GM12878 (cell line): ENCODE measurements around the gene RANBP3. TPM values are rescaled to one million over a fixed set of nuclear protein-coding genes. Genes with fewer than 3 reads are reported as not detected.

Experiments used
- BHLHE40 ChIP-seq, 2 experiments: fragments of 450-650 bp in 1 of 2; IDR thresholded peaks; 2 replicates each; pipeline ENCODE4 v1.6.1; 2011 to 2017; ENCODE audit warnings: low read depth in 2 of 2, borderline replicate concordance in 1 of 2, improper control_type of control experiment in 1 of 2, low read length in 1 of 2, mild to moderate bottlenecking in 1 of 2
- CHD4 ChIP-seq: fragments of 200-600 bp; sonication (generic); IDR thresholded peaks from 2 replicates; pipeline ENCODE4 v1.6.1; 2016; ENCODE audit warnings: mild to moderate bottlenecking
- EED ChIP-seq: sonication (generic); IDR thresholded peaks from 2 replicates; pipeline ENCODE4 v1.6.1; 2016; ENCODE audit warnings: antibody characterized with exemption, low read depth
- EGR1 ChIP-seq, 2 experiments: IDR thresholded peaks; 1 replicate in 1 of 2; 2 replicates in 1 of 2; pipeline ENCODE4 v1.6.1; 2011 to 2012; ENCODE audit warnings: low read depth in 2 of 2, low read length in 2 of 2, borderline replicate concordance in 1 of 2, mild to moderate bottlenecking in 1 of 2, moderate library complexity in 1 of 2
- ESRRA ChIP-seq: IDR thresholded peaks from 2 replicates; pipeline ENCODE4 v1.6.1; 2012; ENCODE audit warnings: mild to moderate bottlenecking, low read length, improper control_type of control experiment
- FOXM1 ChIP-seq: IDR thresholded peaks from 2 replicates; pipeline ENCODE4 v1.6.1; 2012; ENCODE audit warnings: low read depth, mild to moderate bottlenecking, inconsistent platforms, low read length, moderate library complexity
- HCFC1 ChIP-seq: fragments of 150-350 bp; IDR thresholded peaks from 2 replicates; pipeline ENCODE4 v1.6.1; 2014; ENCODE audit warnings: low read length
- IKZF2 ChIP-seq, 2 experiments: fragments of 450-650 bp; IDR thresholded peaks; 2 replicates each; pipeline ENCODE4 v1.6.1; 2017; ENCODE audit warnings: mild to moderate bottlenecking in 2 of 2, moderate library complexity in 2 of 2
- NFXL1 ChIP-seq: fragments of 450-650 bp; IDR thresholded peaks from 2 replicates; pipeline ENCODE4 v1.6.1; 2017; ENCODE audit warnings: antibody characterized with exemption, mild to moderate bottlenecking, borderline replicate concordance
- RBBP5 ChIP-seq: fragments of 200-600 bp; sonication (generic); conservative IDR thresholded peaks from 2 replicates; pipeline ENCODE4 v1.6.1; 2016
- SMARCA5 ChIP-seq: fragments of 450-650 bp; IDR thresholded peaks from 2 replicates; pipeline ENCODE4 v1.6.1; 2017; ENCODE audit warnings: mild to moderate bottlenecking
- STAT1 ChIP-seq: fragments of 450-650 bp; conservative IDR thresholded peaks from 2 replicates; pipeline ENCODE4 v1.6.1; 2014; ENCODE audit warnings: antibody characterized with exemption, mild to moderate bottlenecking
- YBX1 ChIP-seq: fragments of 450-650 bp; IDR thresholded peaks from 2 replicates; pipeline ENCODE4 v1.6.1; 2016; ENCODE audit warnings: antibody characterized with exemption
- ZNF217 ChIP-seq: fragments of 450-650 bp; IDR thresholded peaks from 2 replicates; pipeline ENCODE4 v1.6.1; 2017; ENCODE audit warnings: antibody characterized with exemption, mild to moderate bottlenecking
- ZNF24 ChIP-seq: fragments of 450-650 bp; IDR thresholded peaks from 2 replicates; pipeline ENCODE4 v1.6.1; 2017; ENCODE audit warnings: antibody characterized with exemption, mild to moderate bottlenecking
- polyA plus RNA-seq, 11 experiments: library from polyadenylated mRNA; depleted of rRNA in 4 of 11; unstranded in 6 of 11; stranded (reverse) in 5 of 11; fragments of >200 nt; fragmentation: Nextera tagmentation in 4 of 11; fragmentation: Illumina TruSeq in 1 of 11; extraction: Ambion mirVana in 4 of 11; extraction: Trizol in 1 of 11; gene quantifications; 1 replicate in 1 of 11; 2 replicates in 10 of 11; pipeline versions ENCODE4 v1.2.1 to v1.2.3, GENCODE V29; 2011 to 2016; ENCODE audit warnings: inconsistent platforms in 2 of 11, missing spikeins in 2 of 11, low read depth in 1 of 11
- total RNA-seq, 4 experiments: library from RNA; depleted of rRNA in 3 of 4; stranded (reverse); fragments of >200 nt in 3 of 4; fragmentation: Illumina TruSeq in 1 of 4; extraction: Trizol in 1 of 4; gene quantifications; 2 replicates each; pipeline versions ENCODE4 v1.2.1 to v1.2.3, GENCODE V29; 2013 to 2021
- TF ChIP-seq, protein P1 (sequence below): fragments of 450-650 bp; IDR thresholded peaks from 2 replicates; pipeline ENCODE4 v1.6.1; 2014; ENCODE audit warnings: mild to moderate bottlenecking
- TF ChIP-seq, protein P2 (sequence below): fragments of 450-650 bp; IDR thresholded peaks from 2 replicates; pipeline ENCODE4 v1.6.1; 2018; ENCODE audit warnings: mild to moderate bottlenecking, low read depth, moderate library complexity; ENCODE audit not compliant: partially characterized antibody
- TF ChIP-seq, protein P3 (sequence below): fragments of 450-650 bp; IDR thresholded peaks from 2 replicates; pipeline ENCODE4 v1.6.1; 2017; ENCODE audit warnings: borderline replicate concordance
- TF ChIP-seq, protein P4 (sequence below): fragments of 450-650 bp; IDR thresholded peaks from 2 replicates; pipeline ENCODE4 v1.6.1; 2017; ENCODE audit warnings: low read depth, mild to moderate bottlenecking, moderate library complexity
- TF ChIP-seq, protein P5 (sequence below): IDR thresholded peaks from 2 replicates; pipeline ENCODE4 v1.6.1; 2012; ENCODE audit warnings: improper control_type of control experiment, low read depth, low read length; ENCODE audit not compliant: insufficient replicate concordance

RANBP3 gene
- total and polyA plus RNA-seq, 10 of the 15 experiments (the other 5 are each of a cell fraction or from before 2014, with no cell fraction given): 1.1 to 81.6 (median 60.0) TPM

DNA sequence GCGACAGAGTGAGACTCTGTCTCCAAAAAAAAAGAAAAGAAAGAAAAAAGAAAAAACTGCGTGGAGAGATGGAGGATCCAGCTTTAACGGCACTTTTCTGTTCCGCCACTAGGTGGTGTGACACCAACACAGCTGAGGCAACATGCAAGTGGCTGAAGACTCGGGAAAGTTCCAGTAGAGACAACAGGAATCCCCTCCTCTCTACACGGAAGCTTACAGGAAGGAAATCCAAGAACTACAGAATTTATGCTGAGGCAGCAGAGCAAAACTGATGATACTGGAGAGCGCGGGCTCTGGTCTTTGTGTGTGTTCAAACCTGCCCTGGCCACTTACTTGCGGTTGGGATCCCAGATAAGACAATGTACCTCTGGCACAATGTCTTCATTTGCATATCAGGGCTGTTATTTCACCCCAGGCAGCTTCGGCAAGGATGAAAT, 9.9 kb downstream of the RANBP3 start (continued):
- TF ChIP-seq, protein P1, sequence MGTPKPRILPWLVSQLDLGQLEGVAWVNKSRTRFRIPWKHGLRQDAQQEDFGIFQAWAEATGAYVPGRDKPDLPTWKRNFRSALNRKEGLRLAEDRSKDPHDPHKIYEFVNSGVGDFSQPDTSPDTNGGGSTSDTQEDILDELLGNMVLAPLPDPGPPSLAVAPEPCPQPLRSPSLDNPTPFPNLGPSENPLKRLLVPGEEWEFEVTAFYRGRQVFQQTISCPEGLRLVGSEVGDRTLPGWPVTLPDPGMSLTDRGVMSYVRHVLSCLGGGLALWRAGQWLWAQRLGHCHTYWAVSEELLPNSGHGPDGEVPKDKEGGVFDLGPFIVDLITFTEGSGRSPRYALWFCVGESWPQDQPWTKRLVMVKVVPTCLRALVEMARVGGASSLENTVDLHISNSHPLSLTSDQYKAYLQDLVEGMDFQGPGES: no peak
- TF ChIP-seq SMARCA5 (no peak), FOXM1 (no peak), HCFC1 (no peak), EED (no peak), STAT1 (peak; percentile 27; the same call in 1 of the 2 replicates), NFXL1 (no peak), YBX1 (no peak), ZNF24 (no peak), ESRRA (no peak), EGR1 (IDR thresholded peaks at IDR 0.05; ENCODE audit: borderline replicate concordance in 1 of 2, low read depth in 2 of 2, low read length in 2 of 2) (no peak), BHLHE40 (IDR thresholded peaks at IDR 0.05; ENCODE audit: borderline replicate concordance in 1 of 2, low read depth in 2 of 2, low read length in 1 of 2) (no peak), CHD4 (no peak), RBBP5 (no peak), IKZF2 (IDR thresholded peaks at IDR 0.05) (peak; percentile 26 to 28; a peak in 2 of 4 replicates), ZNF217 (no peak)
- TF ChIP-seq, protein P2, sequence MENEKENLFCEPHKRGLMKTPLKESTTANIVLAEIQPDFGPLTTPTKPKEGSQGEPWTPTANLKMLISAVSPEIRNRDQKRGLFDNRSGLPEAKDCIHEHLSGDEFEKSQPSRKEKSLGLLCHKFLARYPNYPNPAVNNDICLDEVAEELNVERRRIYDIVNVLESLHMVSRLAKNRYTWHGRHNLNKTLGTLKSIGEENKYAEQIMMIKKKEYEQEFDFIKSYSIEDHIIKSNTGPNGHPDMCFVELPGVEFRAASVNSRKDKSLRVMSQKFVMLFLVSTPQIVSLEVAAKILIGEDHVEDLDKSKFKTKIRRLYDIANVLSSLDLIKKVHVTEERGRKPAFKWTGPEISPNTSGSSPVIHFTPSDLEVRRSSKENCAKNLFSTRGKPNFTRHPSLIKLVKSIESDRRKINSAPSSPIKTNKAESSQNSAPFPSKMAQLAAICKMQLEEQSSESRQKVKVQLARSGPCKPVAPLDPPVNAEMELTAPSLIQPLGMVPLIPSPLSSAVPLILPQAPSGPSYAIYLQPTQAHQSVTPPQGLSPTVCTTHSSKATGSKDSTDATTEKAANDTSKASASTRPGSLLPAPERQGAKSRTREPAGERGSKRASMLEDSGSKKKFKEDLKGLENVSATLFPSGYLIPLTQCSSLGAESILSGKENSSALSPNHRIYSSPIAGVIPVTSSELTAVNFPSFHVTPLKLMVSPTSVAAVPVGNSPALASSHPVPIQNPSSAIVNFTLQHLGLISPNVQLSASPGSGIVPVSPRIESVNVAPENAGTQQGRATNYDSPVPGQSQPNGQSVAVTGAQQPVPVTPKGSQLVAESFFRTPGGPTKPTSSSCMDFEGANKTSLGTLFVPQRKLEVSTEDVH: no peak
- TF ChIP-seq, protein P3, sequence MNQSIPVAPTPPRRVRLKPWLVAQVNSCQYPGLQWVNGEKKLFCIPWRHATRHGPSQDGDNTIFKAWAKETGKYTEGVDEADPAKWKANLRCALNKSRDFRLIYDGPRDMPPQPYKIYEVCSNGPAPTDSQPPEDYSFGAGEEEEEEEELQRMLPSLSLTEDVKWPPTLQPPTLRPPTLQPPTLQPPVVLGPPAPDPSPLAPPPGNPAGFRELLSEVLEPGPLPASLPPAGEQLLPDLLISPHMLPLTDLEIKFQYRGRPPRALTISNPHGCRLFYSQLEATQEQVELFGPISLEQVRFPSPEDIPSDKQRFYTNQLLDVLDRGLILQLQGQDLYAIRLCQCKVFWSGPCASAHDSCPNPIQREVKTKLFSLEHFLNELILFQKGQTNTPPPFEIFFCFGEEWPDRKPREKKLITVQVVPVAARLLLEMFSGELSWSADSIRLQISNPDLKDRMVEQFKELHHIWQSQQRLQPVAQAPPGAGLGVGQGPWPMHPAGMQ: no peak
- TF ChIP-seq, protein P4, sequence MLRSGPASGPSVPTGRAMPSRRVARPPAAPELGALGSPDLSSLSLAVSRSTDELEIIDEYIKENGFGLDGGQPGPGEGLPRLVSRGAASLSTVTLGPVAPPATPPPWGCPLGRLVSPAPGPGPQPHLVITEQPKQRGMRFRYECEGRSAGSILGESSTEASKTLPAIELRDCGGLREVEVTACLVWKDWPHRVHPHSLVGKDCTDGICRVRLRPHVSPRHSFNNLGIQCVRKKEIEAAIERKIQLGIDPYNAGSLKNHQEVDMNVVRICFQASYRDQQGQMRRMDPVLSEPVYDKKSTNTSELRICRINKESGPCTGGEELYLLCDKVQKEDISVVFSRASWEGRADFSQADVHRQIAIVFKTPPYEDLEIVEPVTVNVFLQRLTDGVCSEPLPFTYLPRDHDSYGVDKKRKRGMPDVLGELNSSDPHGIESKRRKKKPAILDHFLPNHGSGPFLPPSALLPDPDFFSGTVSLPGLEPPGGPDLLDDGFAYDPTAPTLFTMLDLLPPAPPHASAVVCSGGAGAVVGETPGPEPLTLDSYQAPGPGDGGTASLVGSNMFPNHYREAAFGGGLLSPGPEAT: peak; percentile 43; the same call in 1 of the 2 replicates
- TF ChIP-seq, protein P5, sequence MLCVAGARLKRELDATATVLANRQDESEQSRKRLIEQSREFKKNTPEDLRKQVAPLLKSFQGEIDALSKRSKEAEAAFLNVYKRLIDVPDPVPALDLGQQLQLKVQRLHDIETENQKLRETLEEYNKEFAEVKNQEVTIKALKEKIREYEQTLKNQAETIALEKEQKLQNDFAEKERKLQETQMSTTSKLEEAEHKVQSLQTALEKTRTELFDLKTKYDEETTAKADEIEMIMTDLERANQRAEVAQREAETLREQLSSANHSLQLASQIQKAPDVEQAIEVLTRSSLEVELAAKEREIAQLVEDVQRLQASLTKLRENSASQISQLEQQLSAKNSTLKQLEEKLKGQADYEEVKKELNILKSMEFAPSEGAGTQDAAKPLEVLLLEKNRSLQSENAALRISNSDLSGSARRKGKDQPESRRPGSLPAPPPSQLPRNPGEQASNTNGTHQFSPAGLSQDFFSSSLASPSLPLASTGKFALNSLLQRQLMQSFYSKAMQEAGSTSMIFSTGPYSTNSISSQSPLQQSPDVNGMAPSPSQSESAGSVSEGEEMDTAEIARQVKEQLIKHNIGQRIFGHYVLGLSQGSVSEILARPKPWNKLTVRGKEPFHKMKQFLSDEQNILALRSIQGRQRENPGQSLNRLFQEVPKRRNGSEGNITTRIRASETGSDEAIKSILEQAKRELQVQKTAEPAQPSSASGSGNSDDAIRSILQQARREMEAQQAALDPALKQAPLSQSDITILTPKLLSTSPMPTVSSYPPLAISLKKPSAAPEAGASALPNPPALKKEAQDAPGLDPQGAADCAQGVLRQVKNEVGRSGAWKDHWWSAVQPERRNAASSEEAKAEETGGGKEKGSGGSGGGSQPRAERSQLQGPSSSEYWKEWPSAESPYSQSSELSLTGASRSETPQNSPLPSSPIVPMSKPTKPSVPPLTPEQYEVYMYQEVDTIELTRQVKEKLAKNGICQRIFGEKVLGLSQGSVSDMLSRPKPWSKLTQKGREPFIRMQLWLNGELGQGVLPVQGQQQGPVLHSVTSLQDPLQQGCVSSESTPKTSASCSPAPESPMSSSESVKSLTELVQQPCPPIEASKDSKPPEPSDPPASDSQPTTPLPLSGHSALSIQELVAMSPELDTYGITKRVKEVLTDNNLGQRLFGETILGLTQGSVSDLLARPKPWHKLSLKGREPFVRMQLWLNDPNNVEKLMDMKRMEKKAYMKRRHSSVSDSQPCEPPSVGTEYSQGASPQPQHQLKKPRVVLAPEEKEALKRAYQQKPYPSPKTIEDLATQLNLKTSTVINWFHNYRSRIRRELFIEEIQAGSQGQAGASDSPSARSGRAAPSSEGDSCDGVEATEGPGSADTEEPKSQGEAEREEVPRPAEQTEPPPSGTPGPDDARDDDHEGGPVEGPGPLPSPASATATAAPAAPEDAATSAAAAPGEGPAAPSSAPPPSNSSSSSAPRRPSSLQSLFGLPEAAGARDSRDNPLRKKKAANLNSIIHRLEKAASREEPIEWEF: no peak
